ENCODE results near the gene ZMYND19.

The ZMYND19 gene

GRCh38 chr9:137613259-137613658 lies 22.9 kb upstream of the ZMYND19 start:
- TF ChIP-seq, protein P1, sequence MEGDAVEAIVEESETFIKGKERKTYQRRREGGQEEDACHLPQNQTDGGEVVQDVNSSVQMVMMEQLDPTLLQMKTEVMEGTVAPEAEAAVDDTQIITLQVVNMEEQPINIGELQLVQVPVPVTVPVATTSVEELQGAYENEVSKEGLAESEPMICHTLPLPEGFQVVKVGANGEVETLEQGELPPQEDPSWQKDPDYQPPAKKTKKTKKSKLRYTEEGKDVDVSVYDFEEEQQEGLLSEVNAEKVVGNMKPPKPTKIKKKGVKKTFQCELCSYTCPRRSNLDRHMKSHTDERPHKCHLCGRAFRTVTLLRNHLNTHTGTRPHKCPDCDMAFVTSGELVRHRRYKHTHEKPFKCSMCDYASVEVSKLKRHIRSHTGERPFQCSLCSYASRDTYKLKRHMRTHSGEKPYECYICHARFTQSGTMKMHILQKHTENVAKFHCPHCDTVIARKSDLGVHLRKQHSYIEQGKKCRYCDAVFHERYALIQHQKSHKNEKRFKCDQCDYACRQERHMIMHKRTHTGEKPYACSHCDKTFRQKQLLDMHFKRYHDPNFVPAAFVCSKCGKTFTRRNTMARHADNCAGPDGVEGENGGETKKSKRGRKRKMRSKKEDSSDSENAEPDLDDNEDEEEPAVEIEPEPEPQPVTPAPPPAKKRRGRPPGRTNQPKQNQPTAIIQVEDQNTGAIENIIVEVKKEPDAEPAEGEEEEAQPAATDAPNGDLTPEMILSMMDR (IDR thresholded peaks at IDR 0.05) = no peak
- no peak overlapping the region for H3K4me3 ChIP-seq
- H3K27ac ChIP-seq = no peak overlapping the region
- no peak for DNase-seq (ENCODE audit: low spot score)

- no peak overlapping the region for H3K27ac ChIP-seq
- DNase-seq (ENCODE audit: low spot score) = no peak
- TF ChIP-seq, protein P1 (IDR thresholded peaks at IDR 0.05) = no peak
- no peak overlapping the region for H3K4me3 ChIP-seq
Measured at GRCh38 chr9:137612741-137613142, 22.4 kb upstream of the ZMYND19 start.

GRCh38 chr9:137611623-137612609 lies 21.6 kb upstream of the ZMYND19 start:
- Histone ChIP-seq H3K4me3 (no peak overlapping the region), H3K27ac (peak overlapping the region in 1 of 2 donors; percentile 36)
- DNase-seq (ENCODE audit: low spot score) = no peak
- TF ChIP-seq, protein P1 (IDR thresholded peaks at IDR 0.05) = no peak

- no peak overlapping the region for H3K27ac ChIP-seq
Measured at GRCh38 chr9:137610944-137611343, 20.6 kb upstream of the ZMYND19 start.

GRCh38 chr9:137607141-137607857 lies 17.0 kb upstream of the ZMYND19 start:
- TF ChIP-seq, protein P1 (IDR thresholded peaks at IDR 0.05) = no peak
- Histone ChIP-seq H3K4me3 (peak overlapping the region; percentile 82), H3K27ac (no peak overlapping the region)
- no peak for DNase-seq (ENCODE audit: low spot score)

More at GRCh38 chr9:137610944-137611343, 20.6 kb upstream of the ZMYND19 start:
- TF ChIP-seq, protein P1 (IDR thresholded peaks at IDR 0.05) = no peak
- DNase-seq (ENCODE audit: low spot score) = no peak
- H3K4me3 ChIP-seq = no peak overlapping the region

GRCh38 chr9:137606734-137607138 lies 16.4 kb upstream of the ZMYND19 start:
- Histone ChIP-seq H3K27ac (peak overlapping the region in 1 of 2 donors; percentile 92), H3K4me3 (peak overlapping the region; percentile 82)
- TF ChIP-seq, protein P1 (IDR thresholded peaks at IDR 0.05) = no peak
- no peak for DNase-seq (ENCODE audit: low spot score)

Data from coronary artery (tissue), 2 donors.